Neural progenitor cell (in vitro differentiated cells): Measurements from ENCODE around the gene AKR7A3.

Experiments
- CTCF ChIP-seq: fragments of 200-600 bp; sonication (generic); IDR thresholded peaks from 2 replicates; pipeline ENCODE4 v1.5.1; 2017; ENCODE audit warnings: antibody characterized with exemption, mild to moderate bottlenecking
- EZH2 ChIP-seq: fragments of 200-600 bp; sonication (generic); IDR thresholded peaks from 2 replicates; pipeline ENCODE4 v1.6.1; 2017; ENCODE audit warnings: antibody characterized with exemption, mild to moderate bottlenecking, moderate library complexity

DNA sequence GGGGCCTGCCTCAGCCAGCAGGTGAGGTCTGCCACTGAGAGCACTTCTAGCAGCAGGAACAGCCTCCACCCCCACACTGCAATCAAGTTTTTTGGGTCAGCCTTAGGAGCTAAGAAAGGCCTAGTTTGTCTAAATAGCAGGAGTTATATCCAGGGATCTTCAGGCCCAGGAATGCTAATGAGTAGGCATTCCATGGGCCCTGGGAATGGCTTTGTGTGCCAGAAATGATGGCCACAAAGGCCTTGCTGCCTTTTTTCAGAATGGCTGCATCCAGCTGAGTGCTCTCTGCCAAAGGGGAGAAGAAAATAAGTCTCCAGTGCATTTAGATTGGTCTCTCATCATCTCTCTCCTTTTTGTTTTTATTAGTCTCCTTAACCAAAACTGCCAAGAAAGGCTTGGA is 34.2 kb downstream of the AKR7A3 start:
- TF ChIP-seq CTCF (no peak), EZH2 (no peak)
